HL-60 (cell line): Measurements from ENCODE around the gene OR2T8.
A peak's percentile ranks its signal among the peaks of the same experiment; 100 is the strongest.

ENCODE experiments used
- CTCF ChIP-seq: IDR thresholded peaks from one replicate; pipeline ENCODE4 v1.5.1; 2011; ENCODE audit warnings: low read length, control low read depth, inconsistent platforms; ENCODE audit not compliant: insufficient read depth
- GABPA ChIP-seq: IDR thresholded peaks from 2 replicates; pipeline ENCODE4 v1.6.1; 2012; ENCODE audit warnings: low read depth
- POLR2AphosphoS5 ChIP-seq: IDR thresholded peaks from 2 replicates; pipeline ENCODE4 v1.6.1; 2012; ENCODE audit warnings: low read depth
- SPI1 ChIP-seq: IDR thresholded peaks from 2 replicates; pipeline ENCODE4 v1.6.1; 2012; ENCODE audit warnings: low read depth, mild to moderate bottlenecking, borderline replicate concordance
- TF ChIP-seq, protein P1 (sequence below): IDR thresholded peaks from 2 replicates; pipeline ENCODE4 v1.6.1; 2012; ENCODE audit warnings: low read depth; ENCODE audit not compliant: insufficient replicate concordance

- TF ChIP-seq CTCF, result no peak
- TF ChIP-seq POLR2AphosphoS5, result no peak
- TF ChIP-seq, protein P1, sequence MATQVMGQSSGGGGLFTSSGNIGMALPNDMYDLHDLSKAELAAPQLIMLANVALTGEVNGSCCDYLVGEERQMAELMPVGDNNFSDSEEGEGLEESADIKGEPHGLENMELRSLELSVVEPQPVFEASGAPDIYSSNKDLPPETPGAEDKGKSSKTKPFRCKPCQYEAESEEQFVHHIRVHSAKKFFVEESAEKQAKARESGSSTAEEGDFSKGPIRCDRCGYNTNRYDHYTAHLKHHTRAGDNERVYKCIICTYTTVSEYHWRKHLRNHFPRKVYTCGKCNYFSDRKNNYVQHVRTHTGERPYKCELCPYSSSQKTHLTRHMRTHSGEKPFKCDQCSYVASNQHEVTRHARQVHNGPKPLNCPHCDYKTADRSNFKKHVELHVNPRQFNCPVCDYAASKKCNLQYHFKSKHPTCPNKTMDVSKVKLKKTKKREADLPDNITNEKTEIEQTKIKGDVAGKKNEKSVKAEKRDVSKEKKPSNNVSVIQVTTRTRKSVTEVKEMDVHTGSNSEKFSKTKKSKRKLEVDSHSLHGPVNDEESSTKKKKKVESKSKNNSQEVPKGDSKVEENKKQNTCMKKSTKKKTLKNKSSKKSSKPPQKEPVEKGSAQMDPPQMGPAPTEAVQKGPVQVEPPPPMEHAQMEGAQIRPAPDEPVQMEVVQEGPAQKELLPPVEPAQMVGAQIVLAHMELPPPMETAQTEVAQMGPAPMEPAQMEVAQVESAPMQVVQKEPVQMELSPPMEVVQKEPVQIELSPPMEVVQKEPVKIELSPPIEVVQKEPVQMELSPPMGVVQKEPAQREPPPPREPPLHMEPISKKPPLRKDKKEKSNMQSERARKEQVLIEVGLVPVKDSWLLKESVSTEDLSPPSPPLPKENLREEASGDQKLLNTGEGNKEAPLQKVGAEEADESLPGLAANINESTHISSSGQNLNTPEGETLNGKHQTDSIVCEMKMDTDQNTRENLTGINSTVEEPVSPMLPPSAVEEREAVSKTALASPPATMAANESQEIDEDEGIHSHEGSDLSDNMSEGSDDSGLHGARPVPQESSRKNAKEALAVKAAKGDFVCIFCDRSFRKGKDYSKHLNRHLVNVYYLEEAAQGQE, result no peak
- no peak for TF ChIP-seq GABPA
- peak; percentile 60; the same call in 1 of the 2 replicates for TF ChIP-seq SPI1
Measured at GRCh38 chr1:247906504-247907047, 13.5 kb upstream of the OR2T8 start.
